Cardiac fibroblast (primary cell): Measurements from ENCODE around the gene UBA7.

Experiments used
- DNase-seq, 2 donors: peaks; one replicate each; pipeline versions ENCODE4 v3.0.0 to v3.0.0-alpha.2; 2010; ENCODE audit warnings: low read depth in 2 of 2
- H3K4me3 ChIP-seq, 2 donors: replicated peaks in 1 of 2; 1 replicate in 1 of 2; 2 replicates in 1 of 2; pipeline ENCODE4 v1.5.1; 2011; ENCODE audit warnings: low read depth in 2 of 2, low read length in 2 of 2, mild to moderate bottlenecking in 2 of 2, moderate library complexity in 1 of 2
- TF ChIP-seq, protein P1 (sequence below): IDR thresholded peaks from one replicate; pipeline ENCODE4 v1.5.1; 2011; ENCODE audit warnings: low read depth, mild to moderate bottlenecking, low read length, inconsistent platforms

The UBA7 gene, protein sequence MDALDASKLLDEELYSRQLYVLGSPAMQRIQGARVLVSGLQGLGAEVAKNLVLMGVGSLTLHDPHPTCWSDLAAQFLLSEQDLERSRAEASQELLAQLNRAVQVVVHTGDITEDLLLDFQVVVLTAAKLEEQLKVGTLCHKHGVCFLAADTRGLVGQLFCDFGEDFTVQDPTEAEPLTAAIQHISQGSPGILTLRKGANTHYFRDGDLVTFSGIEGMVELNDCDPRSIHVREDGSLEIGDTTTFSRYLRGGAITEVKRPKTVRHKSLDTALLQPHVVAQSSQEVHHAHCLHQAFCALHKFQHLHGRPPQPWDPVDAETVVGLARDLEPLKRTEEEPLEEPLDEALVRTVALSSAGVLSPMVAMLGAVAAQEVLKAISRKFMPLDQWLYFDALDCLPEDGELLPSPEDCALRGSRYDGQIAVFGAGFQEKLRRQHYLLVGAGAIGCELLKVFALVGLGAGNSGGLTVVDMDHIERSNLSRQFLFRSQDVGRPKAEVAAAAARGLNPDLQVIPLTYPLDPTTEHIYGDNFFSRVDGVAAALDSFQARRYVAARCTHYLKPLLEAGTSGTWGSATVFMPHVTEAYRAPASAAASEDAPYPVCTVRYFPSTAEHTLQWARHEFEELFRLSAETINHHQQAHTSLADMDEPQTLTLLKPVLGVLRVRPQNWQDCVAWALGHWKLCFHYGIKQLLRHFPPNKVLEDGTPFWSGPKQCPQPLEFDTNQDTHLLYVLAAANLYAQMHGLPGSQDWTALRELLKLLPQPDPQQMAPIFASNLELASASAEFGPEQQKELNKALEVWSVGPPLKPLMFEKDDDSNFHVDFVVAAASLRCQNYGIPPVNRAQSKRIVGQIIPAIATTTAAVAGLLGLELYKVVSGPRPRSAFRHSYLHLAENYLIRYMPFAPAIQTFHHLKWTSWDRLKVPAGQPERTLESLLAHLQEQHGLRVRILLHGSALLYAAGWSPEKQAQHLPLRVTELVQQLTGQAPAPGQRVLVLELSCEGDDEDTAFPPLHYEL

DNA sequence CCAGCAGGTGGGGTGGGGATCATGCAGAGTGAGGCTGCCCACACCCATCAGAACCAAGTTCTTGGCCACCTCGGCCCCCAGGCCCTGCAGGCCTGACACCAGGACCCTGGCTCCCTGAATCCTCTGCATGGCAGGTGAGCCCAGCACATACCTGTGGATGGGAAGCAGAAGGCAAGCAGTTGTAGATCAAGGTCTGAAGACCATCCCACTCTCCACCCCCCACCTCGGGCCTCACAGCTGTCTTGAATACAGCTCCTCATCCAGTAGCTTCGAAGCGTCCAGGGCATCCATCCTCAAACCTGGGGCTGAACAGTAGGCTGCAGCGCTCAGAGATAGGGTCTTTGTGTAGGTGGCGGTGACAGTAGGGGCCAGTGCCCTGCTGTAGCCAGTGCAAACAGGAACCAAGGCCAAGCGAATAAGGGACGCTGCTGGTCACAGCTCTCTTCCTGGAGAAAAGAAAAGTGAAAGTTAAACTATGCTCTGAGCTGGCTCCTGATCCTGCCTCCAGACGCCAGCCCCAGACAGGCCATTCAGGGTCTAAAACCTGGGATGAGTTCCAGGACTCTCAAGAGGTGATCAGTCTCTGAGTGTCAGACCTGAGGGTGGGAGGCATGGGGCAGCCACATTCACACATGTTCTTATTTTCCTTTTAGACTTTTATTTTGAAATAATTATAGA, at the start of gene UBA7:
Gene UBA7, minus strand, starts transcription at position 457 of the 678 bp plus-strand sequence. Its CDS starts 166 bp downstream, at position 291.
- TF ChIP-seq, protein P1, sequence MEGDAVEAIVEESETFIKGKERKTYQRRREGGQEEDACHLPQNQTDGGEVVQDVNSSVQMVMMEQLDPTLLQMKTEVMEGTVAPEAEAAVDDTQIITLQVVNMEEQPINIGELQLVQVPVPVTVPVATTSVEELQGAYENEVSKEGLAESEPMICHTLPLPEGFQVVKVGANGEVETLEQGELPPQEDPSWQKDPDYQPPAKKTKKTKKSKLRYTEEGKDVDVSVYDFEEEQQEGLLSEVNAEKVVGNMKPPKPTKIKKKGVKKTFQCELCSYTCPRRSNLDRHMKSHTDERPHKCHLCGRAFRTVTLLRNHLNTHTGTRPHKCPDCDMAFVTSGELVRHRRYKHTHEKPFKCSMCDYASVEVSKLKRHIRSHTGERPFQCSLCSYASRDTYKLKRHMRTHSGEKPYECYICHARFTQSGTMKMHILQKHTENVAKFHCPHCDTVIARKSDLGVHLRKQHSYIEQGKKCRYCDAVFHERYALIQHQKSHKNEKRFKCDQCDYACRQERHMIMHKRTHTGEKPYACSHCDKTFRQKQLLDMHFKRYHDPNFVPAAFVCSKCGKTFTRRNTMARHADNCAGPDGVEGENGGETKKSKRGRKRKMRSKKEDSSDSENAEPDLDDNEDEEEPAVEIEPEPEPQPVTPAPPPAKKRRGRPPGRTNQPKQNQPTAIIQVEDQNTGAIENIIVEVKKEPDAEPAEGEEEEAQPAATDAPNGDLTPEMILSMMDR, result no peak
- H3K4me3 ChIP-seq, result peak within 1 kb of the TSS; percentile 47 to 56
- peak; percentile 73 to 86 for DNase-seq

DNA sequence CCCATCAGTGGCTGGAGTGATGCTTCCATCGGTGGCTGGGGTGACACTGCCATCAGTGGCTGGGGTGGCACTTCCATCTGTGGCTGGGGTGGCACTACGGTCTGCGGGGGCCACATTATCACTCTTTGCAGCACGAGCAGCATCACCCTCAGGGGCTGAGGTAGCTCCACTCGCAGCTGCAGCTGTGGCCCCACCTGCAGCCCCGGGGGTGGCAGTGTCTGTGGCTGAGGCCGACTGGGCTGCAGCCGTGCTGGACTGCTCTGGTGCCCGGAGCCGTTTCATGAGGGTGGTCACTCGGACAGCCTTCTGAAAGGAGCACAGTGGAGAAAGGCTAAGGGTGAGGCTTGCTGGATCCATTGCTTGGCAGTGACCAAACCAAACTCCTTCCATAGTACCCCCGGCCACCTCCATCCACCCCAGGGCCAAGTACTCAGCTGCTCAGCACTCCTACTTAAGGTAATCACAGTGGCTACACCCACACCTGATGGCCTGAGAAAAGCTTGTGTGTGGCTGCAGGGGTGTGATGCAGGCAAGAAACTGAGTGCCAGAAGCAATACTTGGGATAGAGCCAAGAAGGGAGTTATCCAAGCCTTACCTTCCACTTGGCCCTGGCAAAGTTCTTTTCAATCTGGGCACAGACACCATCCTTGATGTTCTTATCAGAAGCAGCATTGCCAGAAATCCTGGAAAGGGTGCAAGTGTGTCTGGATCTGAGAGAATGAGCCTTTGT, 46.0 kb upstream of the UBA7 start:
- H3K4me3 ChIP-seq, result no peak overlapping the region
- DNase-seq, result no peak
- TF ChIP-seq, protein P1, result no peak

DNA sequence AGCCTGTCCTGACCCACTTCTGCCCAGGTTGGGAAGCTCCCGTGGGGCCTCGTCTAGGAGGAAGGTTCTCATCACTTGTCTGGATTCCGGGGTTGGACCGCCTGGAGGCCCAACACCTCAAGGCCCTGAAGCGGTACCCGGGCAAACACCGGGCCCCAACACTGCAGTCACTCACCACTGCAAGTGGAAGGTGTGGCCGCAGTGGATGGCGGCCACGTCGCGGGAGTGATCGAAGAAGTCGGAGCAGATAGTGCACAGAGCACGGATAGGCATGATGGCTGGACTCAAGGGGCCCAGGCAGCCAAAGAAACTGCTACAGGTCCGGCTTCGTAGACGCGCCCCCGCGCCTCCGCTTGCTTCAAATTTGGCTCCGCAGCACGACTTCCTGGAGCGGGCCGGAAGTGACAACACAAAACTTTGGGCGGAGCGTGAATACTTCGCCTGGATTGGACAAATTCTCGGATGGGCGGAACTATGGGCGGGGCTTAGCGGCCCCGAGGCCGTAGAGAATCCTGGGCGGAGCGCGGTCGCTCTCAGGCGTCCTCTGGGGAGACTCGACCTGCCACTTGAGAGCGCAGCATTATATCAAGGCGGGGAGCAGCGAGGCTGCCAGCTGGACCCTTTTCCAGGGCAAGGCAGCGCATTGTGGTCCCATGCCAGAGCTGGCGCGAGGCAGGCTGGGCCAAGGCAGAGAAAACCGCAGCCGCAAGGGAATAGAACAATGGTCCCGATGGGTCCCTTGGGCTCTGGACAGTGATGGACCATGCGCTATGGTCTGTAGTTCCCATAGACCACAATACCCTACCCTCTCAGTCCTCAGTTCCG, 42.6 kb upstream of the UBA7 start, which contains the start of gene TRAIP:
Gene TRAIP, minus strand, starts transcription at position 384 of the 825 bp plus-strand sequence. Its CDS starts 111 bp downstream, at position 273.
- TF ChIP-seq, protein P1, result no peak
- H3K4me3 ChIP-seq, result peak within 1 kb of the TSS; percentile 70 to 82
- DNase-seq, result peak; percentile 92 to 94

DNA sequence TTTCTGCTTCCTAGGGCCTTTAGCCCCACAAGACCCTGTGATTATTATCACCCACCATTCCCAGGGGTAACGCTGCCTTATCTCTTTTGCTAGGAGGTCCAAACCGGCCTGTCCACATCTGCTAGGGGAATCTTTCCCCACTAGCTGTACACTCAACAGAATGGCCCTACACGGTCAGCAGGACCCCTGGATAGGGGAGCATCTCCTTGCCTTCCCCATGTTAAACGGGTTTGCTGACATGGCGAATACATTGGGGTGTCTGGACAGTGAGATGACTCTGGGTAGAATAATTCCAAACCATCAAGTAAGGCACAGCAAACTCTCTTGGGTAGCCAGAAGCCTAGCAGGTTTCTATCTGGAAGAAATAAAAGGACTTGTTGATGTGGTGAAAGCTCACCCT, 41.9 kb upstream of the UBA7 start:
- H3K4me3 ChIP-seq, result peak overlapping the region; percentile 70 to 82

DNA sequence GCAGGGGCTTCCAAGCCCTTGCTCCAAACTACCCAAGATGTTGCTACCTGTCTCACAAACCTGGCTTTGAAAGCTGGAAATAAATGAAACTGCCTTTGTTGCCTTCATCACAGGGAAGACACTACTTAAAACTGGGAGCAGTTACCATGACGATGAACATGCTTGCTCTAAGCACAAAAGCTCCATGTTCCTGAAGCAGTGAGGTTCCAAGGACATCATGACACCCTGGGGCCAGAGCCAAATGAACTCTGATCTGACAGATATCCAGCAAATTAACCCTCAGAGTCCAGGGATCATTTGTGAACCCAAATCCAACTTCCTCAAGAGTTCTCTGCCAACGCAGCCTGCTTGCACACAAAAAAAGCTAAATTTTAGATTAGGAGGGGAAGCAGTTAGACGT, 31.9 kb upstream of the UBA7 start:
- TF ChIP-seq, protein P1, result no peak
- no peak overlapping the region for H3K4me3 ChIP-seq
- DNase-seq, result no peak

More for the DNA sequence above, 41.9 kb upstream of the UBA7 start:
- TF ChIP-seq, protein P1, result no peak
- no peak for DNase-seq
